WTC11 (cell line): ENCODE results near the gene RNASEH2C. TPM values are rescaled to one million over a fixed set of nuclear protein-coding genes. Genes with fewer than 3 reads are reported as not detected.

Experiments used
- ATAC-seq: fragments of 200-7000 bp; cut with Tn5 transposase; 2 replicates; pipeline ENCODE4 v1.10.0; 2021; ENCODE audit warnings: mild to moderate bottlenecking, moderate library complexity
- CTCF ChIA-PET: fragments of 300-600 bp; sonication (Branson Sonifier 250); formaldehyde crosslinking; loops from one replicate; lab custom pipeline; 2021; ENCODE audit warnings: antibody characterized with exemption; lab: Charles Lee
- POLR2A ChIA-PET: fragments of 350-600 bp; sonication (Branson Sonifier 250); formaldehyde crosslinking; loops from one replicate; lab custom pipeline; 2021; ENCODE audit warnings: antibody characterized with exemption; lab: Charles Lee
- DNase-seq: peaks from one replicate; pipeline ENCODE4 v3.0.0; 2021; ENCODE audit warnings: low spot score
- H3K27ac Mint-ChIP-seq: 2 replicates; pipeline ENCODE4 v1.8.0; 2021; ENCODE audit warnings: mixed read lengths
- H3K27me3 Mint-ChIP-seq: 2 replicates; pipeline ENCODE4 v1.8.0; 2021; ENCODE audit warnings: low read depth, mild to moderate bottlenecking, moderate library complexity, mixed read lengths
- H3K36me3 Mint-ChIP-seq: 2 replicates; pipeline ENCODE4 v1.8.0; 2021; ENCODE audit warnings: mixed read lengths
- H3K4me1 Mint-ChIP-seq: 2 replicates; pipeline ENCODE4 v1.8.0; 2022; ENCODE audit warnings: mixed read lengths
- H3K4me3 Mint-ChIP-seq: 2 replicates; pipeline ENCODE4 v1.8.0; 2021; ENCODE audit warnings: mild to moderate bottlenecking, moderate library complexity, mixed read lengths
- H3K9me3 Mint-ChIP-seq: 2 replicates; pipeline ENCODE4 v1.8.0; 2021; ENCODE audit warnings: mixed read lengths
- ELF4 ChIP-seq: sonication (generic); formaldehyde crosslinking; IDR thresholded peaks from 2 replicates; pipeline ENCODE4 v1.8.1; 2022; ENCODE audit warnings: low read depth, mild to moderate bottlenecking, moderate library complexity, missing genetic modification reagents
- FOXK1 ChIP-seq: sonication (generic); formaldehyde crosslinking; IDR thresholded peaks from 2 replicates; pipeline ENCODE4 v1.8.0; 2022; ENCODE audit warnings: mild to moderate bottlenecking, moderate library complexity, missing genetic modification reagents
- FOXP1 ChIP-seq: sonication (generic); formaldehyde crosslinking; IDR thresholded peaks from 2 replicates; pipeline ENCODE4 v1.8.0; 2022; ENCODE audit warnings: missing genetic modification reagents, mild to moderate bottlenecking, moderate library complexity, borderline replicate concordance
- GABPB1 ChIP-seq: sonication (generic); formaldehyde crosslinking; IDR thresholded peaks from 2 replicates; pipeline ENCODE4 v1.8.1; 2023; ENCODE audit warnings: mild to moderate bottlenecking, missing genetic modification reagents
- GRHL2 ChIP-seq: fragments of 250-450 bp; sonication (Bioruptor Pico); IDR thresholded peaks from 2 replicates; pipeline ENCODE4 v1.8.0; 2022; ENCODE audit warnings: mild to moderate bottlenecking, moderate library complexity; ENCODE audit not compliant: insufficient replicate concordance, severe bottlenecking
- KAT7 ChIP-seq: sonication (generic); formaldehyde crosslinking; IDR thresholded peaks from 2 replicates; pipeline ENCODE4 v1.8.1; 2023; ENCODE audit warnings: missing genetic modification reagents, mild to moderate bottlenecking, borderline replicate concordance
- MYBL2 ChIP-seq: sonication (generic); formaldehyde crosslinking; IDR thresholded peaks from 2 replicates; pipeline ENCODE4 v1.8.1; 2023; ENCODE audit warnings: mild to moderate bottlenecking, moderate library complexity, missing genetic modification reagents
- NR3C1 ChIP-seq: sonication (generic); formaldehyde crosslinking; conservative IDR thresholded peaks from 2 replicates; pipeline ENCODE4 v1.8.1; 2023; ENCODE audit warnings: low read depth, mild to moderate bottlenecking, missing genetic modification reagents
- PRRX2 ChIP-seq: fragments of 250-450 bp; sonication (Bioruptor Pico); IDR thresholded peaks from 2 replicates; pipeline ENCODE4 v1.8.0; 2021; ENCODE audit warnings: mild to moderate bottlenecking
- TEAD1 ChIP-seq: sonication (generic); formaldehyde crosslinking; IDR thresholded peaks from 2 replicates; pipeline ENCODE4 v1.8.0; 2022; ENCODE audit warnings: mild to moderate bottlenecking, missing genetic modification reagents
- TEAD4 ChIP-seq: sonication (generic); formaldehyde crosslinking; IDR thresholded peaks from 2 replicates; pipeline ENCODE4 v1.8.0; 2022; ENCODE audit warnings: mild to moderate bottlenecking, missing genetic modification reagents
- ZNF263 ChIP-seq: sonication (generic); formaldehyde crosslinking; IDR thresholded peaks from 2 replicates; pipeline ENCODE4 v1.8.1; 2022; ENCODE audit warnings: low read depth, mild to moderate bottlenecking, moderate library complexity, missing genetic modification reagents
- total RNA-seq: library from RNA; stranded (reverse); gene quantifications from 3 replicates; pipeline ENCODE4 v1.2.3, GENCODE V29; 2021
- TF ChIP-seq, protein P1 (sequence below): sonication (generic); formaldehyde crosslinking; IDR thresholded peaks from 2 replicates; pipeline ENCODE4 v1.8.0; 2023; ENCODE audit warnings: missing genetic modification reagents, mild to moderate bottlenecking, borderline replicate concordance
- TF ChIP-seq, protein P2 (sequence below): sonication (generic); formaldehyde crosslinking; conservative IDR thresholded peaks from 2 replicates; pipeline ENCODE4 v1.8.1; 2022; ENCODE audit warnings: mild to moderate bottlenecking, missing genetic modification reagents
- TF ChIP-seq, protein P3 (sequence below): sonication (generic); formaldehyde crosslinking; IDR thresholded peaks from 2 replicates; pipeline ENCODE4 v1.8.0; 2022; ENCODE audit warnings: mild to moderate bottlenecking, missing genetic modification reagents
- TF ChIP-seq, protein P4 (sequence below): sonication (generic); formaldehyde crosslinking; IDR thresholded peaks from 2 replicates; pipeline ENCODE4 v1.8.0; 2023; ENCODE audit warnings: mild to moderate bottlenecking, missing genetic modification reagents
- TF ChIP-seq, protein P5 (sequence below): sonication (generic); formaldehyde crosslinking; IDR thresholded peaks from 2 replicates; pipeline ENCODE4 v1.8.1; 2022; ENCODE audit warnings: low read depth, mild to moderate bottlenecking, moderate library complexity, missing genetic modification reagents, borderline replicate concordance
- TF ChIP-seq, protein P6 (sequence below): sonication (generic); formaldehyde crosslinking; IDR thresholded peaks from 2 replicates; pipeline ENCODE4 v1.8.1; 2022; ENCODE audit warnings: low read depth, missing genetic modification reagents, borderline replicate concordance
- TF ChIP-seq, protein P7 (sequence below): sonication (generic); formaldehyde crosslinking; IDR thresholded peaks from 2 replicates; pipeline ENCODE4 v1.8.1; 2022; ENCODE audit warnings: mild to moderate bottlenecking, moderate library complexity, missing genetic modification reagents

The RNASEH2C gene
- total RNA-seq, 1 experiment from 2014 or later, result 42.1 TPM

DNA sequence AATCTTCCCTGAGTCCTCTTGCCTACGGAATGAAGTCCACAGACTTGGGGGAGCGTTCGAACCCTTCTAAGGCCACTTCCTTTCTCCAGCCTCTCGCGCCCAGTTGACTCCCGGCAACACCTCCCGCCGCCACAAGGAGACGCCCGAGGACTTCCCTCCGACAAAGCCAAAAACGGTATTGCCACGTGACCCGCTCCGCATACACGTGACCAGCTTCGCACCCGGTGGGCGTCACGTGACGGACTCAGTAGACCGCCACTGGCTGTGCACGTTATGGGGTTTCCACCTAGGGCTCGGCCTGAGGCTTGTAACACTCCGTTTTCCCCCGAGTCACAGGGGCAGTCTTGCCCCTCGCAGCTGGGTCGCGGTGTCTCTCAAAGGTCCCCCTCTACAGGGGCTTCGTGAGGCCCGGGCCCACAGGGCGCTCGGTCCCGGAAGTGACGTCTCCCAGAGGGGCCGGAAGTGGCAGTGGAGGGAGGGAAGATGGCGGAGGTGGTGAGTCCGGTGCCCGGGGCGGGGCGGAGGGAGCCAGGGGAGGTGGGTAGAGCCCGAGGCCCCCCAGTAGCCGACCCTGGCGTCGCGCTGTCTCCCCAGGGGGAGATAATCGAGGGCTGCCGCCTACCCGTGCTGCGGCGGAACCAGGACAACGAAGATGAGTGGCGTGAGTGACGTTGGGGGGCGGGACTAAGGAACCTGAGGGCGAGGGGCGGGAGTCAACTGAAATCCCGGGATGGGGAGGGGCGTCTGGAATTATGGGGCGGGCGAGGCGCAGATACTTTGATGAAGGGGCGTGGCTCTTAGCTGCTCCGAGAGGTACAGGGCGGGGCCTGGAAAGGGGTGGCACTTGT lies 8.6 kb downstream of the RNASEH2C start, which contains the start of gene KAT5 (continued):
- TF ChIP-seq, protein P1, sequence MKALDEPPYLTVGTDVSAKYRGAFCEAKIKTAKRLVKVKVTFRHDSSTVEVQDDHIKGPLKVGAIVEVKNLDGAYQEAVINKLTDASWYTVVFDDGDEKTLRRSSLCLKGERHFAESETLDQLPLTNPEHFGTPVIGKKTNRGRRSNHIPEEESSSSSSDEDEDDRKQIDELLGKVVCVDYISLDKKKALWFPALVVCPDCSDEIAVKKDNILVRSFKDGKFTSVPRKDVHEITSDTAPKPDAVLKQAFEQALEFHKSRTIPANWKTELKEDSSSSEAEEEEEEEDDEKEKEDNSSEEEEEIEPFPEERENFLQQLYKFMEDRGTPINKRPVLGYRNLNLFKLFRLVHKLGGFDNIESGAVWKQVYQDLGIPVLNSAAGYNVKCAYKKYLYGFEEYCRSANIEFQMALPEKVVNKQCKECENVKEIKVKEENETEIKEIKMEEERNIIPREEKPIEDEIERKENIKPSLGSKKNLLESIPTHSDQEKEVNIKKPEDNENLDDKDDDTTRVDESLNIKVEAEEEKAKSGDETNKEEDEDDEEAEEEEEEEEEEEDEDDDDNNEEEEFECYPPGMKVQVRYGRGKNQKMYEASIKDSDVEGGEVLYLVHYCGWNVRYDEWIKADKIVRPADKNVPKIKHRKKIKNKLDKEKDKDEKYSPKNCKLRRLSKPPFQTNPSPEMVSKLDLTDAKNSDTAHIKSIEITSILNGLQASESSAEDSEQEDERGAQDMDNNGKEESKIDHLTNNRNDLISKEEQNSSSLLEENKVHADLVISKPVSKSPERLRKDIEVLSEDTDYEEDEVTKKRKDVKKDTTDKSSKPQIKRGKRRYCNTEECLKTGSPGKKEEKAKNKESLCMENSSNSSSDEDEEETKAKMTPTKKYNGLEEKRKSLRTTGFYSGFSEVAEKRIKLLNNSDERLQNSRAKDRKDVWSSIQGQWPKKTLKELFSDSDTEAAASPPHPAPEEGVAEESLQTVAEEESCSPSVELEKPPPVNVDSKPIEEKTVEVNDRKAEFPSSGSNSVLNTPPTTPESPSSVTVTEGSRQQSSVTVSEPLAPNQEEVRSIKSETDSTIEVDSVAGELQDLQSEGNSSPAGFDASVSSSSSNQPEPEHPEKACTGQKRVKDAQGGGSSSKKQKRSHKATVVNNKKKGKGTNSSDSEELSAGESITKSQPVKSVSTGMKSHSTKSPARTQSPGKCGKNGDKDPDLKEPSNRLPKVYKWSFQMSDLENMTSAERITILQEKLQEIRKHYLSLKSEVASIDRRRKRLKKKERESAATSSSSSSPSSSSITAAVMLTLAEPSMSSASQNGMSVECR, result peak; percentile 98; the same call in 1 of the 2 replicates
- TF ChIP-seq NR3C1 (CRISPR knock-in tag) (no peak), TEAD4 (CRISPR knock-in tag) (no peak), FOXK1 (CRISPR knock-in tag) (peak; percentile 94), FOXP1 (CRISPR knock-in tag) (peak; percentile 95; the same call in 1 of the 2 replicates), KAT7 (CRISPR knock-in tag) (0 out of 2 replicates have a peak, but pooled peaks have one; percentile 48)

DNA sequence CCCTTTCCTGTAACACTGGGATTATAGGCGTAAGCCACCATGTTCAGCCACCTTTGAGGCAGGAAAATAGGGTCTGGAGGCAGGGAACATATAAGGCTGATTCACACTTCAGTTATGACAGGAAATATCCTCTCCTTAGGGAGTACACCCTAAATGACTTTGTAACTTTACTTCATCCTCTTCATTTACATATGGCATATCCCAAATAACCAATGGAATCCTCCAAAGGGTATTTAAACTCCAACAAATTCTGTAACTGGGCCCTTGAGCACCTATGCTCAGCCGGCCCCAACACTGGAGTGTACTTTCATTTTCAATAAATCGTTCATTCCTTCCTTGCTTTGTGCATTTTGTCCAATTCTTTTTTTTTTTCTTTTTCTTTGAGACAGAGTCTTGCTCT lies 10.2 kb downstream of the RNASEH2C start:
- Mint-ChIP-seq H3K27ac (no peak overlapping the region), H3K4me3 (no peak overlapping the region), H3K36me3 (peaks cover 23% of the 10 kb centered on the region), H3K4me1 (0 out of 2 replicates have a peak, but pooled peaks cover 3% of the 10 kb centered on the region), H3K9me3 (no peaks in the 10 kb centered on the region), H3K27me3 (peaks cover 11% of the 10 kb centered on the region)
- no peak for DNase-seq
- ChIA-PET CTCF (interaction anchor here (2.0 to 3.1 kb wide), 4 partner anchors 47 to 179 kb away, joined by 8 to 31 read pairs (median 20); partner anchors contain the start of genes CCDC85B, FIBP, MUS81 and RELA), POLR2A (no interaction called here)
- no peak for TF ChIP-seq ELF4 (CRISPR knock-in tag)
- TF ChIP-seq, protein P2, sequence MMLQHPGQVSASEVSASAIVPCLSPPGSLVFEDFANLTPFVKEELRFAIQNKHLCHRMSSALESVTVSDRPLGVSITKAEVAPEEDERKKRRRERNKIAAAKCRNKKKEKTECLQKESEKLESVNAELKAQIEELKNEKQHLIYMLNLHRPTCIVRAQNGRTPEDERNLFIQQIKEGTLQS (CRISPR knock-in tag), result no peak
- TF ChIP-seq, protein P3, sequence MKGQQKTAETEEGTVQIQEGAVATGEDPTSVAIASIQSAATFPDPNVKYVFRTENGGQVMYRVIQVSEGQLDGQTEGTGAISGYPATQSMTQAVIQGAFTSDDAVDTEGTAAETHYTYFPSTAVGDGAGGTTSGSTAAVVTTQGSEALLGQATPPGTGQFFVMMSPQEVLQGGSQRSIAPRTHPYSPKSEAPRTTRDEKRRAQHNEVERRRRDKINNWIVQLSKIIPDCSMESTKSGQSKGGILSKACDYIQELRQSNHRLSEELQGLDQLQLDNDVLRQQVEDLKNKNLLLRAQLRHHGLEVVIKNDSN, result no peak
- ATAC-seq, result no peak

DNA sequence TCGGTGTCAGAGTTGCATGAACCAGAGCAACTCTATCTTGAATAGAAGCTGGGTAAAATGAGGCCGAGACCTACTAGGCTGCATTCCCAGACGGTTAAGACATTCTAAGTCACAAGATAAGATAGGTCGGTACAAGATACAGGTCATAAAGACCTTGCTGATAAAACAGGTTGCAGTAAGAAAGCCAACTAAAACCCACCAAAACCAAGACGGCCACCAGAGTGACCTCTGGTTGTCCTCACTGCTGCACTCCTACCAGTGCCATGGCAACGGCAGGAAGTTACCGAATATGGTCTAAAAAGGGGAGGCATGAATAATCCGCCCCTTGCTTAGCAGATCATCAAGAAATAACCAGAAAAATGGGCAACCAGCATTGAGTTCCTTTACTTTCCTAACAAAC lies 10.9 kb downstream of the RNASEH2C start:
- Mint-ChIP-seq H3K36me3 (peaks cover 17% of the 10 kb centered on the region), H3K4me3 (no peak overlapping the region), H3K27ac (no peak overlapping the region; the same call in 1 of the 2 replicates), H3K9me3 (no peaks in the 10 kb centered on the region), H3K4me1 (0 out of 2 replicates have a peak, but pooled peaks cover 3% of the 10 kb centered on the region), H3K27me3 (peaks cover 11% of the 10 kb centered on the region)
- ChIA-PET CTCF (no interaction called here), POLR2A (no interaction called here)
- DNase-seq (peak; percentile 8), ATAC-seq (no peak)
- TF ChIP-seq GRHL2 (no peak), ZNF263 (CRISPR knock-in tag) (no peak), PRRX2 (CRISPR knock-in tag) (no peak), FOXP1 (CRISPR knock-in tag) (no peak), MYBL2 (CRISPR knock-in tag) (no peak), GABPB1 (CRISPR knock-in tag) (no peak), TEAD1 (CRISPR knock-in tag) (no peak), FOXK1 (CRISPR knock-in tag) (no peak)
- TF ChIP-seq, protein P4, sequence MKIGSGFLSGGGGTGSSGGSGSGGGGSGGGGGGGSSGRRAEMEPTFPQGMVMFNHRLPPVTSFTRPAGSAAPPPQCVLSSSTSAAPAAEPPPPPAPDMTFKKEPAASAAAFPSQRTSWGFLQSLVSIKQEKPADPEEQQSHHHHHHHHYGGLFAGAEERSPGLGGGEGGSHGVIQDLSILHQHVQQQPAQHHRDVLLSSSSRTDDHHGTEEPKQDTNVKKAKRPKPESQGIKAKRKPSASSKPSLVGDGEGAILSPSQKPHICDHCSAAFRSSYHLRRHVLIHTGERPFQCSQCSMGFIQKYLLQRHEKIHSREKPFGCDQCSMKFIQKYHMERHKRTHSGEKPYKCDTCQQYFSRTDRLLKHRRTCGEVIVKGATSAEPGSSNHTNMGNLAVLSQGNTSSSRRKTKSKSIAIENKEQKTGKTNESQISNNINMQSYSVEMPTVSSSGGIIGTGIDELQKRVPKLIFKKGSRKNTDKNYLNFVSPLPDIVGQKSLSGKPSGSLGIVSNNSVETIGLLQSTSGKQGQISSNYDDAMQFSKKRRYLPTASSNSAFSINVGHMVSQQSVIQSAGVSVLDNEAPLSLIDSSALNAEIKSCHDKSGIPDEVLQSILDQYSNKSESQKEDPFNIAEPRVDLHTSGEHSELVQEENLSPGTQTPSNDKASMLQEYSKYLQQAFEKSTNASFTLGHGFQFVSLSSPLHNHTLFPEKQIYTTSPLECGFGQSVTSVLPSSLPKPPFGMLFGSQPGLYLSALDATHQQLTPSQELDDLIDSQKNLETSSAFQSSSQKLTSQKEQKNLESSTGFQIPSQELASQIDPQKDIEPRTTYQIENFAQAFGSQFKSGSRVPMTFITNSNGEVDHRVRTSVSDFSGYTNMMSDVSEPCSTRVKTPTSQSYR (CRISPR knock-in tag), result no peak
- TF ChIP-seq, protein P5, sequence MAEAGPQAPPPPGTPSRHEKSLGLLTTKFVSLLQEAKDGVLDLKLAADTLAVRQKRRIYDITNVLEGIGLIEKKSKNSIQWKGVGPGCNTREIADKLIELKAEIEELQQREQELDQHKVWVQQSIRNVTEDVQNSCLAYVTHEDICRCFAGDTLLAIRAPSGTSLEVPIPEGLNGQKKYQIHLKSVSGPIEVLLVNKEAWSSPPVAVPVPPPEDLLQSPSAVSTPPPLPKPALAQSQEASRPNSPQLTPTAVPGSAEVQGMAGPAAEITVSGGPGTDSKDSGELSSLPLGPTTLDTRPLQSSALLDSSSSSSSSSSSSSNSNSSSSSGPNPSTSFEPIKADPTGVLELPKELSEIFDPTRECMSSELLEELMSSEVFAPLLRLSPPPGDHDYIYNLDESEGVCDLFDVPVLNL, result no peak
- TF ChIP-seq, protein P6, sequence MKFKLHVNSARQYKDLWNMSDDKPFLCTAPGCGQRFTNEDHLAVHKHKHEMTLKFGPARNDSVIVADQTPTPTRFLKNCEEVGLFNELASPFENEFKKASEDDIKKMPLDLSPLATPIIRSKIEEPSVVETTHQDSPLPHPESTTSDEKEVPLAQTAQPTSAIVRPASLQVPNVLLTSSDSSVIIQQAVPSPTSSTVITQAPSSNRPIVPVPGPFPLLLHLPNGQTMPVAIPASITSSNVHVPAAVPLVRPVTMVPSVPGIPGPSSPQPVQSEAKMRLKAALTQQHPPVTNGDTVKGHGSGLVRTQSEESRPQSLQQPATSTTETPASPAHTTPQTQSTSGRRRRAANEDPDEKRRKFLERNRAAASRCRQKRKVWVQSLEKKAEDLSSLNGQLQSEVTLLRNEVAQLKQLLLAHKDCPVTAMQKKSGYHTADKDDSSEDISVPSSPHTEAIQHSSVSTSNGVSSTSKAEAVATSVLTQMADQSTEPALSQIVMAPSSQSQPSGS, result no peak
- TF ChIP-seq, protein P7, sequence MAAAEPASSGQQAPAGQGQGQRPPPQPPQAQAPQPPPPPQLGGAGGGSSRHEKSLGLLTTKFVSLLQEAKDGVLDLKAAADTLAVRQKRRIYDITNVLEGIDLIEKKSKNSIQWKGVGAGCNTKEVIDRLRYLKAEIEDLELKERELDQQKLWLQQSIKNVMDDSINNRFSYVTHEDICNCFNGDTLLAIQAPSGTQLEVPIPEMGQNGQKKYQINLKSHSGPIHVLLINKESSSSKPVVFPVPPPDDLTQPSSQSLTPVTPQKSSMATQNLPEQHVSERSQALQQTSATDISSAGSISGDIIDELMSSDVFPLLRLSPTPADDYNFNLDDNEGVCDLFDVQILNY (CRISPR knock-in tag), result no peak
